Measurements from ENCODE around the gene HRH1.
A peak's percentile ranks its signal among the peaks of the same experiment; 100 is the strongest.

The HRH1 gene

GRCh38 chr3:11269007-11269406, 114.7 kb downstream of the HRH1 start:
- no peak for FAIRE-seq
- DNase-seq (ENCODE audit: extremely low spot score, insufficient read length, low read depth): no peak

DNA sequence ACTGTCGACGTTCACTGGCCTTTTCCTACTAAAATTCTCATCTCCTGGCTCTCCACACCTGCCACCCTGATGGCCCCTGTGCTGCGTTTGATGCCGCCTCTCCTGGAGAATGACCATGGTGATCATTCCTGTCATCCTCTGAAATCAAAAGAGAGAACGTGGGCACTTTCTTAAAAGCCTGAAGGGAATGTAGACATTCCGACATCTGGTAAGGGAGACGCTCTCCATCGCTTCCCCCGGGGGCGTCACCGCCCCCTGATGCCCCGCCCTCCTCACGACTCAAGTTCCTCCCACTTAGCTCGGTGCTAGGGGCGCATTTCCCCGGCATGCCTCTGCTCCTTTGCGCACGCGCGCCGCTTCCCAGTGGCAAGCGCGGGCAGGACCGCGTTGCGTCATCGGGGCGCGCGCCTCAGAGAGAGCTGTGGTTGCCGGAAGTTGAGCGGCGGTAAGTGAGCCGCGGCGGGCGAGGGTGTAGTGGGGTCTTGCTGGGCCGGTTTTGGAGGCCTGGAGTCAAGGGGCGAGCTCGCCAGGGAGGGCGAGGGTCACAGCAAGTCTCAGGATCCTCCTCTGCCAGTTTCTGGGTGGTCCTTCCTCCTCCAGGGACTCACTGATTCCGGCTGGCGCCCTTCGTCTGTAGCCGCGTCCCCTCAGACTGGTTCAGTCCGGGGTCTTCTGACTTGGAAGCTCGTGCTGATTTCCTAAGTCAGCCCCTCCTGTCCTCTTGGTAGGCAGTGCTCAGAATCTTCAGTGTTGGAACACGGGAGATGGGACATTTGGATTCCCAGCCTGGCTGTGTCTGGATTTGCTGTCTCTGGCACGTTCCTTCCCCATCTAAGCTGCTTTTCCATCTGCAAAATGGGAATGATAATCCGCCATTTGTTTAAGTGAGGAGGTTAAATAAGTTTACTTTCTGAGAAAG, 118.0 kb downstream of the HRH1 start, which contains the start of gene ATG7:
ATG7 (plus strand) TSS at position 412 of the 919 bp plus-strand sequence. CDS start 26,299 bp downstream, outside the sequence.
- DNase-seq (ENCODE audit: extremely low spot score, insufficient read length, low read depth): peak; percentile 95
- FAIRE-seq: peak; percentile 91

GRCh38 chr3:11272906-11273574, 118.7 kb downstream of the HRH1 start:
- DNase-seq (ENCODE audit: extremely low spot score, insufficient read length, low read depth): no peak
- FAIRE-seq: no peak

- no peak for FAIRE-seq
- no peak for DNase-seq (ENCODE audit: extremely low spot score, insufficient read length, low read depth)
Observed at GRCh38 chr3:11273891-11274291, 119.6 kb downstream of the HRH1 start.

- no peak for FAIRE-seq
- DNase-seq (ENCODE audit: extremely low spot score, insufficient read length, low read depth): no peak
Observed at GRCh38 chr3:11274566-11275142, 120.4 kb downstream of the HRH1 start.

GRCh38 chr3:11275926-11276325, 121.6 kb downstream of the HRH1 start:
- DNase-seq (ENCODE audit: extremely low spot score, insufficient read length, low read depth) (no peak), FAIRE-seq (no peak)

- no peak for FAIRE-seq
Observed at GRCh38 chr3:11276901-11277300, 122.6 kb downstream of the HRH1 start.

GRCh38 chr3:11282250-11283138, 128.2 kb downstream of the HRH1 start:
- FAIRE-seq (no peak), DNase-seq (ENCODE audit: extremely low spot score, insufficient read length, low read depth) (no peak)

More at GRCh38 chr3:11276901-11277300, 122.6 kb downstream of the HRH1 start:
- DNase-seq (ENCODE audit: extremely low spot score, insufficient read length, low read depth): no peak

- no peak for DNase-seq (ENCODE audit: extremely low spot score, insufficient read length, low read depth)
- FAIRE-seq: no peak
Observed at GRCh38 chr3:11283139-11283475, 128.8 kb downstream of the HRH1 start.

GRCh38 chr3:11284011-11284410, 129.7 kb downstream of the HRH1 start:
- no peak for FAIRE-seq
- DNase-seq (ENCODE audit: extremely low spot score, insufficient read length, low read depth): no peak

DNA sequence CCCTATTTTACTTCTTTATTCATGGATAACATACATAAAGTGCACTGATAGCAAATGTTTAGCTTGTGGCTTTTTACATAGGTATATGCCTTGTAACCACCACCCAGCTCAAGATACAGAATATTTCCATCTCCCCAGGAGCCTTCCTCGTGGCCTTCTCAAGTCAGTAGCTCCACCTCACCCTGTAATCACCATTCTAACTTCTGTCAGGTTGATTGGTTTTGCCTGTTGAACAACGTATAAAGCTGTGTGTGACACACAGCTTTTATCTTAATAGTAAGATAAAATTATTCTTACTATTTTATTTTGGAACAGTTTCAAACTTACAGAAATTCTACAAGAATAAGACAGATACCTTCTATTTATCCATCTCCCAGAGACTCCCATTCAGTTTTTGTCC, 131.2 kb downstream of the HRH1 start:
- DNase-seq (ENCODE audit: extremely low spot score, insufficient read length, low read depth) (no peak), FAIRE-seq (no peak)

DNA sequence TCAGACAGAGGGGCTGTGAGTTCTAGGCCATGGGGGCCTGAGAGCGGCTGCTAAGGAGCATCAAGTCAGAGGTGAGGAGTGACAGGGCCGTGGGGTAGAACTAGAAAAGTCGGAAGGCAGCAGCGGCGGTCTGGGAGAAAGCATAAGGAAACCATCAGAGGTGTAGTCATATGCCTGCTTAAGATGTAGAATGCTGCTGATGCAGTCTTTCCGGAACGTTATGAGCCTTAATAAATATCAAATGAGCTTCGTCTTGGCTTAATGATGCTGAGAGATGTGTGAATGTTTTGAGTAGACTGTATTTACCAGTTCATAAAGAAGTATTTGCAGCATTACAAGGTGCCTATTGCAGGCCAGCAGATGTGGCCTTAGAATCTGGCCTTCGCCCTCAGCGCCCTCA, 133.1 kb downstream of the HRH1 start:
- FAIRE-seq: no peak

GRCh38 chr3:11288021-11288491, 133.8 kb downstream of the HRH1 start:
- no peak for DNase-seq (ENCODE audit: extremely low spot score, insufficient read length, low read depth)
- no peak for FAIRE-seq

More for the DNA sequence above, 133.1 kb downstream of the HRH1 start:
- DNase-seq (ENCODE audit: extremely low spot score, insufficient read length, low read depth): no peak

- FAIRE-seq: peak; percentile 82
- DNase-seq (ENCODE audit: extremely low spot score, insufficient read length, low read depth): no peak
Observed at GRCh38 chr3:11288786-11289637, 134.7 kb downstream of the HRH1 start.

- DNase-seq (ENCODE audit: extremely low spot score, insufficient read length, low read depth) (no peak), FAIRE-seq (no peak)
Observed at GRCh38 chr3:11289864-11290263, 135.6 kb downstream of the HRH1 start.

DNA sequence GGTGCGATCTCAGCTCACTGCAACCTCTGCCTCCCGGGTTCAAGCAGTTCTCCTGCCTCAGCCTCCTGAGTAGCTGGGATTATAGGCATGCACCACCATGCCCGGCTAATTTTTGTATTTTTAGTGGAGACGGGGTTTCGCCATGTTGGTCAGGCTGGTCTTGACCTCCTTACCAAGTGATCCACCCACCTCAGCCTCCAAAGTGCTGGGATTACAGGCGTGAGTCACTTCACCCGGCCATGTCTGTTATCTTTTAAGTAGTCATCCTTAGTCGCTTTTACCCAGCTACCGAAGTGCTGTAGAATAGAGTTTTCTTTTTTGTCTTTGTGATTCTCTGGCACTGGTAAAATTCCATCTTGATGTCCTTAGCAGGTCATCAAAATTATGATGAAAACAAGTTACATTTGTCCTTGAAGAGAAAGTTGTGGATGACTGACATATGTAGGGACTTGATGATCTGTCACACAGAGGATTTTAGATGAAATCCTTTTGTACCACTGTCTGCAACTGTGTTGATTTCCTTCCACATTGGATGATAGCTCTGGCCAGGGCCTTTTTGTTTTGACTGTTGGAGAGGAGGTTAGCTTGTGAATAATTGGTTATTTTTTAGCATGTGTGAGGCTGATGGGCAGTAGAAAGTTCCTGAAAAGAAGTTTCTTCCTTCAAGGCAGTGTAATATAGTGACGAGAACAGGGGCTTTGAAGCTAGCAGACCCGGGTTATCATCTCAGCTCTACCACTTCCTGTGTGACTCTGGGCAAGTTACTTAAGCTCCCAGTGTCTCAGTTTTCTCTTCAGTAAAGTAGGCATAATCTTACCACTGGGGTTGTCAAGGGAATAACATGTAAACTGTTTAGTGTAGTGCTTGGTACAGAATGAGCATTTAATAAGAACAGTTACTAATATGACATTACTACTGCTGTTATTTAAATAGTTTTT, 136.7 kb downstream of the HRH1 start:
- FAIRE-seq: peak; percentile 59
- no peak for DNase-seq (ENCODE audit: extremely low spot score, insufficient read length, low read depth)

GRCh38 chr3:11291808-11292207, 137.5 kb downstream of the HRH1 start:
- DNase-seq (ENCODE audit: extremely low spot score, insufficient read length, low read depth): no peak
- no peak for FAIRE-seq

DNA sequence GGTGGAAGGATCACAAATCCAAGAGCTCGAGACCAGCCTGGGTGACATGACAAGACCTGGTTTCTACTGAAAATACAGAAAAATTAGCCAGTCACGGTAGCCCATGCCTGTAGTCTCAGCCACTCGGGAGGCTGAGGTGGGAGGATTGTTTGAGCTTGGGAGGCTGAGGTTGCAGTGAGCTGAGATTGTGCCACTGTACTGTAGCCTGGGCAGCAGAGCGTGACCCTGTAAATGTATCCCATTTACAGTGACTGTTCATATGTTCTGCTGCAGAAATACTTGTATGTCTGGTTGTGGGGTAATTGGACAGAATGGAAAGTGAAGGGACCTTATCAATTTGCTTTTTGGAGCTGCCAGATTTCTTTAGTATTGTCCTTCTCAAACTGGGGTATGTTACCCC, 142.8 kb downstream of the HRH1 start:
- FAIRE-seq (no peak), DNase-seq (ENCODE audit: extremely low spot score, insufficient read length, low read depth) (no peak)
